Transverse colon (tissue), 4 donors: Measurements from ENCODE around the gene UNC5A. TPM values are rescaled to one million over a fixed set of nuclear protein-coding genes. Genes with fewer than 3 reads are reported as not detected.

Experiments used
- DNase-seq: peaks from one replicate; pipeline ENCODE4 v3.0.0-alpha.2; 2019
- H3K27ac ChIP-seq, 4 donors: fragments of 200-600 bp; sonication (generic); 2 replicates each; pipeline ENCODE4 v1.5.1; 2016 to 2018; ENCODE audit warnings: inconsistent platforms in 4 of 4
- H3K27me3 ChIP-seq: fragments of 200-600 bp; sonication (generic); 2 replicates; pipeline ENCODE4 v1.5.1; 2017; ENCODE audit warnings: inconsistent platforms
- H3K36me3 ChIP-seq, 4 donors: fragments of 200-600 bp; sonication (generic); 2 replicates each; pipeline ENCODE4 v1.5.1; 2017 to 2019; ENCODE audit warnings: inconsistent platforms in 4 of 4
- H3K4me1 ChIP-seq, 4 donors: fragments of 200-600 bp; sonication (generic); 2 replicates each; pipeline ENCODE4 v1.5.1; 2017 to 2020; ENCODE audit warnings: inconsistent platforms in 4 of 4
- H3K4me3 ChIP-seq, 4 donors: fragments of 200-600 bp; sonication (generic); 1 replicate in 1 of 4; 2 replicates in 3 of 4; pipeline versions ENCODE4 v1.5.1 to v1.6.1; 2017 to 2019; ENCODE audit warnings: inconsistent platforms in 4 of 4
- H3K9me3 ChIP-seq, 2 donors: fragments of 200-600 bp; sonication (generic); 2 replicates each; pipeline ENCODE4 v1.5.1; 2017 to 2019; ENCODE audit warnings: inconsistent platforms in 2 of 2
- EP300 ChIP-seq: sonication (generic); formaldehyde crosslinking; IDR thresholded peaks from one replicate; pipeline ENCODE4 v1.6.1; 2017; ENCODE audit warnings: antibody characterized with exemption, low read depth
- POLR2A ChIP-seq: fragments of 450-650 bp; IDR thresholded peaks from one replicate; pipeline ENCODE4 v1.6.1; 2016; ENCODE audit warnings: antibody characterized with exemption, mild to moderate bottlenecking, moderate library complexity
- POLR2AphosphoS5 ChIP-seq, 3 donors: sonication (generic); formaldehyde crosslinking; IDR thresholded peaks; one replicate each; pipeline ENCODE4 v1.6.1; 2016; ENCODE audit warnings: antibody characterized with exemption in 3 of 3
- WGBS, 2 donors: methylation state at CpG; one replicate each; pipeline ENCODE4 v1.1.5; 2018; ENCODE audit warnings: low coverage in 1 of 2; 5-methylcytosine and 5-hydroxymethylcytosine counted together
- in situ Hi-C, 4 donors: fragments of 200-750 bp; cut with MboI; loops; one replicate each; pipeline versions ENCODE4 v1.15.0 to v1.15.1; 2017; ENCODE audit warnings: low sequenced_read_pairs in 3 of 4, low pct_ligation_motif_present in 1 of 4, low pct_unique_long_range_greater_than_20kb in 1 of 4
- intact Hi-C: fragments of 100-400 bp; cut with DNase I; formaldehyde crosslinking; loops from one replicate; pipeline ENCODE4 v1.15.1; 2023; ENCODE audit warnings: low total_unique reads
- total RNA-seq, 4 donors: library from RNA; depleted of rRNA; stranded (reverse); fragments of >200 nt; gene quantifications; one replicate each; pipeline ENCODE4 v1.1.0, GENCODE V29; 2016
- TF ChIP-seq, protein P1 (sequence below), 5 experiments: fragments of 200-600 bp in 3 of 5; fragments of 450-650 bp in 2 of 5; sonication (generic) in 3 of 5; IDR thresholded peaks; 1 replicate in 2 of 5; 2 replicates in 3 of 5; pipeline ENCODE4 v1.5.1; 2016 to 2017; ENCODE audit warnings: antibody characterized with exemption in 5 of 5, inconsistent platforms in 3 of 5, mild to moderate bottlenecking in 2 of 5, moderate library complexity in 1 of 5

UNC5A gene
- total RNA-seq, 4 donors from 2014 or later: 0.32 TPM; not detected in 3

DNA sequence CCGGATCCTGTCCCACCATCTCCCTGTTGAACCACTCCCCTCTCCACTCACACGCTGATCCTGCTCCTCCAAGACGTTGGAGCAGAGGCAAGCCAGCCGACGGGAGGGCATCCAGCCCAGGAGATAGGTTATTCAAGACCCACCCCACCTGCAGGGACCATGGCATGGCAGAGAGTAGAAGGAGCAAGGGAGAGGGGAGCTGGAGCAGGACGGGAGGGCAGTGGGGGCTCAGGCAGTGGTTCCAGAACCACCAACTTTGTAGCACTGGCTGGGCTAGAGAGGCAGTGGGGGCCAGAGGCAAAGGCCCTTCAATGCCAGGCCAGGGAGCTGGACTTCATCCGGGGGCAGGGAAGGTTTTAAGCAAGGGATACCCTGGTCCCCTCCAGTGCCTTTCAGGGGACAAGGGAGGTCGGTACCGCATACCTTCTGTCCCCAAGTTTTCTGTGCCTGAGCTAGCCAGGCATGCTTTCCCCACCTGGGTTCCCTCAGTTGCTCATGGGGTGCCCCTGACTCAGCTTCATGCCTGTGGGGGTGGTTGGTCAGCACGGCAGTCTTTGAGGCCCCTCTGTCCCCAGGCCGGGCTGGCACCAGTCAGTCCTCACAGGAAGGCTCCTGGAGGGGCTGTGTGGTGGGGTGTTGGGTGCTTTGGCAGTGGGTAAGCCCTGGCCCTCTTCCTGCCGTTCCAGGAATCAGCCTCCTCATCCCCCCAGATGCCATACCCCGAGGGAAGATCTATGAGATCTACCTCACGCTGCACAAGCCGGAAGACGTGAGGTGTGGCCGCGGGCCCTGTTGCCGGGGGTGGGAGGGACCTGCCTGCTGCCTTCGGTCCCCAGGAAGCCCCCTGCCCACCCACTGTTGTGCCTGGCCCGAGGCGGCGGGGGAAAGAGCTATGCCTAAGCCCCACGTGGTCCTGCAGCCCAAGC is 66.4 kb downstream of the UNC5A start:
- Histone ChIP-seq H3K9me3 (no peaks in the 10 kb centered on the region), H3K27me3 (peaks cover 54% of the 10 kb centered on the region), H3K36me3 (no peaks in the 10 kb centered on the region), H3K4me1 (no peaks in the 10 kb centered on the region), H3K4me3 (no peak overlapping the region), H3K27ac (no peak overlapping the region)
- TF ChIP-seq POLR2A (no peak), EP300 (no peak), POLR2AphosphoS5 (IDR thresholded peaks at IDR 0.05) (no peak)
- TF ChIP-seq, protein P1, sequence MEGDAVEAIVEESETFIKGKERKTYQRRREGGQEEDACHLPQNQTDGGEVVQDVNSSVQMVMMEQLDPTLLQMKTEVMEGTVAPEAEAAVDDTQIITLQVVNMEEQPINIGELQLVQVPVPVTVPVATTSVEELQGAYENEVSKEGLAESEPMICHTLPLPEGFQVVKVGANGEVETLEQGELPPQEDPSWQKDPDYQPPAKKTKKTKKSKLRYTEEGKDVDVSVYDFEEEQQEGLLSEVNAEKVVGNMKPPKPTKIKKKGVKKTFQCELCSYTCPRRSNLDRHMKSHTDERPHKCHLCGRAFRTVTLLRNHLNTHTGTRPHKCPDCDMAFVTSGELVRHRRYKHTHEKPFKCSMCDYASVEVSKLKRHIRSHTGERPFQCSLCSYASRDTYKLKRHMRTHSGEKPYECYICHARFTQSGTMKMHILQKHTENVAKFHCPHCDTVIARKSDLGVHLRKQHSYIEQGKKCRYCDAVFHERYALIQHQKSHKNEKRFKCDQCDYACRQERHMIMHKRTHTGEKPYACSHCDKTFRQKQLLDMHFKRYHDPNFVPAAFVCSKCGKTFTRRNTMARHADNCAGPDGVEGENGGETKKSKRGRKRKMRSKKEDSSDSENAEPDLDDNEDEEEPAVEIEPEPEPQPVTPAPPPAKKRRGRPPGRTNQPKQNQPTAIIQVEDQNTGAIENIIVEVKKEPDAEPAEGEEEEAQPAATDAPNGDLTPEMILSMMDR (IDR thresholded peaks at IDR 0.05): no peak
- in situ Hi-C loops: no loop called here
- intact Hi-C loops: no loop called here
- no peak for DNase-seq
- WGBS, 2 donors: 63% methylated on average over 11 of the region's 24 CpGs; no CpG with 5 or more reads in 1 of the 2 donors

DNA sequence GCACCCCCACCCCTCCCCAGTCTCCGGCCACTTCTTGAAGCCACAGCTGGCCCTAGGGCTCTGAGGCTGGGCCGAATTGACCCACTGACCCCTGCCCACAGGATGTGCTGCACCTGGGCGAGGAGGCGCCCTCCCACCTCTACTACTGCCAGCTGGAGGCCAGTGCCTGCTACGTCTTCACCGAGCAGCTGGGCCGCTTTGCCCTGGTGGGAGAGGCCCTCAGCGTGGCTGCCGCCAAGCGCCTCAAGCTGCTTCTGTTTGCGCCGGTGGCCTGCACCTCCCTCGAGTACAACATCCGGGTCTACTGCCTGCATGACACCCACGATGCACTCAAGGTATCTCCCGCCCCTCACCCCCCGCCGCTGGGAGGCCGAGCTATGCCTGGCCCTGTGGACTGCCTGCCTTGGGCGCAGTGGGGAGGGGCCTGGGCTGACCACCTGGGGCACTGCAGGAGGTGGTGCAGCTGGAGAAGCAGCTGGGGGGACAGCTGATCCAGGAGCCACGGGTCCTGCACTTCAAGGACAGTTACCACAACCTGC is 67.5 kb downstream of the UNC5A start:
- no peak for TF ChIP-seq EP300
- no peak for TF ChIP-seq POLR2A
- TF ChIP-seq, protein P1 (IDR thresholded peaks at IDR 0.05): no peak
- TF ChIP-seq POLR2AphosphoS5 (IDR thresholded peaks at IDR 0.05): no peak
- in situ Hi-C loops (no loop called here), intact Hi-C loops (no loop called here)
- Histone ChIP-seq H3K27ac (no peak overlapping the region), H3K4me3 (no peak overlapping the region), H3K9me3 (no peaks in the 10 kb centered on the region), H3K36me3 (no peaks in the 10 kb centered on the region), H3K27me3 (peaks cover 54% of the 10 kb centered on the region), H3K4me1 (no peaks in the 10 kb centered on the region)
- 69% methylated on average over 9 of the region's 21 CpGs; no CpG with 5 or more reads in 1 of the 2 donors for WGBS, 2 donors
- no peak for DNase-seq

- DNase-seq: no peak
- Histone ChIP-seq H3K4me3 (no peak overlapping the region), H3K27me3 (peaks cover 54% of the 10 kb centered on the region), H3K9me3 (no peaks in the 10 kb centered on the region), H3K4me1 (no peaks in the 10 kb centered on the region), H3K27ac (no peak overlapping the region), H3K36me3 (no peaks in the 10 kb centered on the region)
- 71% methylated on average over 11 of the region's 12 CpGs; no CpG with 5 or more reads in 1 of the 2 donors for WGBS, 2 donors
- TF ChIP-seq, protein P1 (IDR thresholded peaks at IDR 0.05): no peak
- TF ChIP-seq EP300 (no peak), POLR2AphosphoS5 (IDR thresholded peaks at IDR 0.05) (no peak), POLR2A (no peak)
- in situ Hi-C loops: no loop called here
- intact Hi-C loops: no loop called here
These were observed 68.1 kb downstream of the UNC5A start for GRCh38 chr5:176878463-176878862.

- no peak overlapping the region for H3K27ac ChIP-seq
- peaks cover 54% of the 10 kb centered on the region for H3K27me3 ChIP-seq
- no peak for DNase-seq
- intact Hi-C loops: no loop called here
- 62% methylated on average over 13 of the region's 23 CpGs; no CpG with 5 or more reads in 1 of the 2 donors for WGBS, 2 donors
- no peak overlapping the region for H3K4me3 ChIP-seq
- no peaks in the 10 kb centered on the region for H3K36me3 ChIP-seq
- H3K4me1 ChIP-seq: no peaks in the 10 kb centered on the region
- in situ Hi-C loops: no loop called here
- TF ChIP-seq EP300 (no peak), POLR2AphosphoS5 (IDR thresholded peaks at IDR 0.05) (no peak), POLR2A (no peak)
- TF ChIP-seq, protein P1 (IDR thresholded peaks at IDR 0.05): no peak
- no peaks in the 10 kb centered on the region for H3K9me3 ChIP-seq
These were observed 68.7 kb downstream of the UNC5A start for GRCh38 chr5:176878906-176879662.
